ENCODE measurements around the gene GAL3ST2.
A peak's percentile ranks its signal among the peaks of the same experiment; 100 is the strongest.

Gene GAL3ST2

DNA sequence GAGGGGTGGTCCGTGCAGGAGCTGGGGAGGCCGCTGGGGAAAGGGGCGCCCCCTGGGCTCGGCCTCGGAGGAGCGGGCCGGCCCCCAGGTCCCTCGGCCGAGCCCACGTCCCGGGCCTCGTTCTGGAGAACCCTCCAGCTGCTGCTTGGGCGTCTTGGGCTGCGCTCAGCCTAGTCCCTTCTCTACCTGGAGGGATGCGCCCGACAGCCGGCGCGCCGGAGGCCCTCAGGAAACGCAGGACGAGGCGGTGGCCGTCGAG lies 42.5 kb upstream of the GAL3ST2 start:
- no peak for TF ChIP-seq ZNF8 (CRISPR knock-in tag; IDR thresholded peaks at IDR 0.05)
- no peak for TF ChIP-seq OSR1 (CRISPR knock-in tag; IDR thresholded peaks at IDR 0.05)
- TF ChIP-seq ZFP3 (CRISPR knock-in tag; IDR thresholded peaks at IDR 0.05), result no peak
- TF ChIP-seq, protein P1, sequence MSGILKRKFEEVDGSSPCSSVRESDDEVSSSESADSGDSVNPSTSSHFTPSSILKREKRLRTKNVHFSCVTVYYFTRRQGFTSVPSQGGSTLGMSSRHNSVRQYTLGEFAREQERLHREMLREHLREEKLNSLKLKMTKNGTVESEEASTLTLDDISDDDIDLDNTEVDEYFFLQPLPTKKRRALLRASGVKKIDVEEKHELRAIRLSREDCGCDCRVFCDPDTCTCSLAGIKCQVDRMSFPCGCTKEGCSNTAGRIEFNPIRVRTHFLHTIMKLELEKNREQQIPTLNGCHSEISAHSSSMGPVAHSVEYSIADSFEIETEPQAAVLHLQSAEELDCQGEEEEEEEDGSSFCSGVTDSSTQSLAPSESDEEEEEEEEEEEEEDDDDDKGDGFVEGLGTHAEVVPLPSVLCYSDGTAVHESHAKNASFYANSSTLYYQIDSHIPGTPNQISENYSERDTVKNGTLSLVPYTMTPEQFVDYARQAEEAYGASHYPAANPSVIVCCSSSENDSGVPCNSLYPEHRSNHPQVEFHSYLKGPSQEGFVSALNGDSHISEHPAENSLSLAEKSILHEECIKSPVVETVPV (CRISPR knock-in tag; IDR thresholded peaks at IDR 0.05), result no peak
- TF ChIP-seq ISL1 (CRISPR knock-in tag; IDR thresholded peaks at IDR 0.05), result no peak
- no peak for TF ChIP-seq BACH2 (CRISPR knock-in tag; IDR thresholded peaks at IDR 0.05; ENCODE audit: borderline replicate concordance)
- TF ChIP-seq, protein P2, sequence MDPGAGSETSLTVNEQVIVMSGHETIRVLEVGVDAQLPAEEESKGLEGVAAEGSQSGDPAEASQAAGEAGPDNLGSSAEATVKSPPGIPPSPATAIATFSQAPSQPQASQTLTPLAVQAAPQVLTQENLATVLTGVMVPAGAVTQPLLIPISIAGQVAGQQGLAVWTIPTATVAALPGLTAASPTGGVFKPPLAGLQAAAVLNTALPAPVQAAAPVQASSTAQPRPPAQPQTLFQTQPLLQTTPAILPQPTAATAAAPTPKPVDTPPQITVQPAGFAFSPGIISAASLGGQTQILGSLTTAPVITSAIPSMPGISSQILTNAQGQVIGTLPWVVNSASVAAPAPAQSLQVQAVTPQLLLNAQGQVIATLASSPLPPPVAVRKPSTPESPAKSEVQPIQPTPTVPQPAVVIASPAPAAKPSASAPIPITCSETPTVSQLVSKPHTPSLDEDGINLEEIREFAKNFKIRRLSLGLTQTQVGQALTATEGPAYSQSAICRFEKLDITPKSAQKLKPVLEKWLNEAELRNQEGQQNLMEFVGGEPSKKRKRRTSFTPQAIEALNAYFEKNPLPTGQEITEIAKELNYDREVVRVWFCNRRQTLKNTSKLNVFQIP (CRISPR knock-in tag; IDR thresholded peaks at IDR 0.05; ENCODE audit: borderline replicate concordance, low read depth), result no peak
- no peak for TF ChIP-seq TCF4 (CRISPR knock-in tag; IDR thresholded peaks at IDR 0.05; ENCODE audit: borderline replicate concordance)
- no peak for TF ChIP-seq ZC3H10 (CRISPR knock-in tag; IDR thresholded peaks at IDR 0.05)
- TF ChIP-seq PATZ1 (CRISPR knock-in tag; IDR thresholded peaks at IDR 0.05; ENCODE audit: borderline replicate concordance), result no peak
- no peak for TF ChIP-seq GLIS3 (CRISPR knock-in tag; IDR thresholded peaks at IDR 0.05)
- no peak for TF ChIP-seq ARNTL (CRISPR knock-in tag; IDR thresholded peaks at IDR 0.05; ENCODE audit: borderline replicate concordance, low read depth)
- TF ChIP-seq CSDC2 (CRISPR knock-in tag; IDR thresholded peaks at IDR 0.05), result no peak
- TF ChIP-seq, protein P3, sequence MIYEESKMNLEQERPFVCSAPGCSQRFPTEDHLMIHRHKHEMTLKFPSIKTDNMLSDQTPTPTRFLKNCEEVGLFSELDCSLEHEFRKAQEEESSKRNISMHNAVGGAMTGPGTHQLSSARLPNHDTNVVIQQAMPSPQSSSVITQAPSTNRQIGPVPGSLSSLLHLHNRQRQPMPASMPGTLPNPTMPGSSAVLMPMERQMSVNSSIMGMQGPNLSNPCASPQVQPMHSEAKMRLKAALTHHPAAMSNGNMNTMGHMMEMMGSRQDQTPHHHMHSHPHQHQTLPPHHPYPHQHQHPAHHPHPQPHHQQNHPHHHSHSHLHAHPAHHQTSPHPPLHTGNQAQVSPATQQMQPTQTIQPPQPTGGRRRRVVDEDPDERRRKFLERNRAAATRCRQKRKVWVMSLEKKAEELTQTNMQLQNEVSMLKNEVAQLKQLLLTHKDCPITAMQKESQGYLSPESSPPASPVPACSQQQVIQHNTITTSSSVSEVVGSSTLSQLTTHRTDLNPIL (CRISPR knock-in tag; IDR thresholded peaks at IDR 0.05; ENCODE audit: low read depth), result no peak
- TF ChIP-seq, protein P4, sequence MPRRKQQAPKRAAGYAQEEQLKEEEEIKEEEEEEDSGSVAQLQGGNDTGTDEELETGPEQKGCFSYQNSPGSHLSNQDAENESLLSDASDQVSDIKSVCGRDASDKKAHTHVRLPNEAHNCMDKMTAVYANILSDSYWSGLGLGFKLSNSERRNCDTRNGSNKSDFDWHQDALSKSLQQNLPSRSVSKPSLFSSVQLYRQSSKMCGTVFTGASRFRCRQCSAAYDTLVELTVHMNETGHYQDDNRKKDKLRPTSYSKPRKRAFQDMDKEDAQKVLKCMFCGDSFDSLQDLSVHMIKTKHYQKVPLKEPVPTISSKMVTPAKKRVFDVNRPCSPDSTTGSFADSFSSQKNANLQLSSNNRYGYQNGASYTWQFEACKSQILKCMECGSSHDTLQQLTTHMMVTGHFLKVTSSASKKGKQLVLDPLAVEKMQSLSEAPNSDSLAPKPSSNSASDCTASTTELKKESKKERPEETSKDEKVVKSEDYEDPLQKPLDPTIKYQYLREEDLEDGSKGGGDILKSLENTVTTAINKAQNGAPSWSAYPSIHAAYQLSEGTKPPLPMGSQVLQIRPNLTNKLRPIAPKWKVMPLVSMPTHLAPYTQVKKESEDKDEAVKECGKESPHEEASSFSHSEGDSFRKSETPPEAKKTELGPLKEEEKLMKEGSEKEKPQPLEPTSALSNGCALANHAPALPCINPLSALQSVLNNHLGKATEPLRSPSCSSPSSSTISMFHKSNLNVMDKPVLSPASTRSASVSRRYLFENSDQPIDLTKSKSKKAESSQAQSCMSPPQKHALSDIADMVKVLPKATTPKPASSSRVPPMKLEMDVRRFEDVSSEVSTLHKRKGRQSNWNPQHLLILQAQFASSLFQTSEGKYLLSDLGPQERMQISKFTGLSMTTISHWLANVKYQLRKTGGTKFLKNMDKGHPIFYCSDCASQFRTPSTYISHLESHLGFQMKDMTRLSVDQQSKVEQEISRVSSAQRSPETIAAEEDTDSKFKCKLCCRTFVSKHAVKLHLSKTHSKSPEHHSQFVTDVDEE (CRISPR knock-in tag; IDR thresholded peaks at IDR 0.05), result no peak
- no peak for TF ChIP-seq ZNF565 (CRISPR knock-in tag; conservative IDR thresholded peaks at IDR 0.05; ENCODE audit: low read depth)
- TF ChIP-seq TOX (CRISPR knock-in tag; IDR thresholded peaks at IDR 0.05; ENCODE audit: borderline replicate concordance), result no peak
- no peak for TF ChIP-seq RARB (CRISPR knock-in tag; IDR thresholded peaks at IDR 0.05)
- no peak for TF ChIP-seq PPARA (CRISPR knock-in tag; IDR thresholded peaks at IDR 0.05; ENCODE audit: borderline replicate concordance)
- peak; percentile 48 for ATAC-seq

DNA sequence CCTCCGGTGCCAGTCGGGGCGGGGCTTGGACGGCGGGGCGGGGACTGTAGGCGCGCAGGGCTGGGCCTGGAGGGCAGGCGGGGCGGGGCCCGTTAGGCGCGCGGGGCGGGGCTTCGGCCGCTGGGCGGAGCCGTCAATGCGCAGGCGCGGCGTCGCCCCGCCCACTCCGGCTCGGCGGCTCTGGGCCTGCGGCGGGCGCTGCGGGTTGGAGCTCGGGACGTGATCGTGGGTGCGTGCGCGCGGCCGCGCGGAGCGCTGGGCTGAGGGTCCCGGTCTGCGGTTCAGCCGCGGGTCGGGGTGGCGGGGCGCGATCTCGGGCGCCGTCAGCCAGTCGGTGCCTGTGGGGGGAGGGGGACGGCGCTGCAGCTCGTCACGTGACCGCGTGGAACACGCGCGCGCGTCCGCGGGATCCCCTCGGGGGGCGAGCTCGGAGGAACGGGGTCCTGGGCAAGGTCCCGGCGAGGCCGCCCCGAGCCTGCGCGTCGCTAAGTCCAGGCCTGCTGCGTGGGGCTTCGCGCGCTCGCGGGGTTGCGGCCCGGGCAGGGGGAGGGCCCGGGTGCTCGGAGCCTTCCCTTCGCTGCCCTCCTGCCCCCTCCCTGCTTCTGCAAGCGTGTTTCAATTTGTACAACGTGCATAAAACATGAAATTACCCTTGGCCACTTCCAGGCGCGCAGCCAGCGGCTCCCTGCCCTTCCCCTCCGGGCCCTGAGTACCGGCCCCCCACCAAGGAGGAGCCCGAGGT lies 42.0 kb upstream of the GAL3ST2 start, which contains the start of gene D2HGDH:
Gene D2HGDH, plus strand, starts transcription at position 164 of the 742 bp plus-strand sequence. CDS start 595 bp downstream, outside the sequence.
- peak; percentile 86 for ATAC-seq
- TF ChIP-seq, protein P1 (CRISPR knock-in tag; IDR thresholded peaks at IDR 0.05), result no peak
- no peak for TF ChIP-seq ISL1 (CRISPR knock-in tag; IDR thresholded peaks at IDR 0.05)
- TF ChIP-seq CSDC2 (CRISPR knock-in tag; IDR thresholded peaks at IDR 0.05), result no peak; the same call in 1 of the 2 replicates
- no peak for TF ChIP-seq BACH2 (CRISPR knock-in tag; IDR thresholded peaks at IDR 0.05; ENCODE audit: borderline replicate concordance)
- TF ChIP-seq, protein P3 (CRISPR knock-in tag; IDR thresholded peaks at IDR 0.05; ENCODE audit: low read depth), result no peak
- TF ChIP-seq RARB (CRISPR knock-in tag; IDR thresholded peaks at IDR 0.05), result no peak
- TF ChIP-seq ARNTL (CRISPR knock-in tag; IDR thresholded peaks at IDR 0.05; ENCODE audit: borderline replicate concordance, low read depth), result no peak
- TF ChIP-seq ESRRG (CRISPR knock-in tag; IDR thresholded peaks at IDR 0.05), result no peak
- no peak for TF ChIP-seq ZNF70 (CRISPR knock-in tag; IDR thresholded peaks at IDR 0.05)
- no peak for TF ChIP-seq ZNF565 (CRISPR knock-in tag; conservative IDR thresholded peaks at IDR 0.05; ENCODE audit: low read depth)
- TF ChIP-seq, protein P4 (CRISPR knock-in tag; IDR thresholded peaks at IDR 0.05), result peak; percentile 77

Measured in SK-N-SH treated with all-trans-retinoic acid at 6 μM for 48 hours (cell line).